LHCN-M2 (cell line): ENCODE data around the gene FRMD5. TPM values are rescaled to one million over a fixed set of nuclear protein-coding genes. Genes with fewer than 3 reads are reported as not detected.

Experiments
- DNase-seq: peaks from one replicate; pipeline ENCODE4 v3.0.0-alpha.2; 2012; ENCODE audit warnings: low read depth
- total RNA-seq: library from RNA; depleted of rRNA; stranded (reverse); fragments of >200 nt; gene quantifications from 2 replicates; pipeline ENCODE4 v1.2.3, GENCODE V29; 2014

The FRMD5 gene
- total RNA-seq, 1 experiment from 2014 or later = 3.2 TPM

DNA sequence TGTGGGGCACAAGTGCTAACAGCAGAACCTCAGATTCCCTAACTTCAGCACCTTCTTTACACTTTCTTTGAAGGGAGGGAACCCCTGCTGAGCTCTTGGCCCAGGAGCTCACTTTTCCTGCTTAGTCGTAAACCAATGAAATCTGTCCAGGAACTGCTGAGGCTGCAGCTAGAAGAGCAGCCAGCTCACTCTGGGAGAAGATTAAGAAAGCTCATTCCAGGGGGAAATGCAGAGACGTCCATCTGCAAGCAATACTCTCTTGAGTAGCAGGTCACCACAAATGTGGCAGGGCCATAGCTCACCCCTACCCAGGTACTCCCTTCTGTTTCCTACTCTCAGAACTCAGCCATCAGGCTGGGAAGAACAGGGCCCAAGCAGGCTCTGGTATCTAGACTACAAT is 265.0 kb downstream of the FRMD5 start:
- DNase-seq = peak; percentile 26

DNA sequence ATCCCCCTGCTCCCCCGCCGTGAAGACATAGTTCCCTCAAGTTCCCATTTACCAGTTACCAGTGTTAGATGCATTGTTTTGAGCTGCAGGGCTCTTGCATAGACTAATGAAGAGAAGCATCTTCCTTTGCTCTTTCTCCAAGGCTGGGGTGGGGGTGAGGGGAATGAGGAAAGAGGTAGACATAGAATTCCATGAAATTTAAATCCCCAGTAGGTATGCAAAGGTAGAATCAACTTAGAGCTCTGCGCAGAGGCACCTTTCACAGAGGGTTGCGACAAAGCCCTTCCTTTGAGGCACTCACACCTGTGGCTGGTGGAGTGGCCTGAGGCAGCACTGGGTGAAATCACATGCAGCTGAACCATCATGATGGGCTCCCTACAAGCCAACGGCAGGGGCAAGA is 266.9 kb downstream of the FRMD5 start:
- DNase-seq = no peak

DNA sequence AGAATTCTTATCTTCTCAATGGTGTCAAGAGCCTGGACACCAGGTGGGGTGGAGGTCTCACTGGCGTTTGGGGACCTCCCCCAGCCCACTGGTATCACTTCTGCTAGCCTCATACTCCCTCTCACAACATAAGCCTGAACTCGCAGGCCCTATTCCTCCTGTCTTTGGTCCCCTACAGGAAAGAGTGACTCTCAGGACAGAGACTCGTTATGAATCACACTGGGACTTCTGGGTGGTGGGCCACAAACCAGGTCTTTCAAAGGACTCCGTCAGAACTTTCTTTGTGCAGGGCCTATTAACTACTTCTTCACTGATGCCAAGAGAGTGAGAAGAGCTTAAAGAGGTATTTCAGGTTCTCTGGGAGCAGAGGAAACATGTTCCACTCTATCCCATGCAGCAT is 267.9 kb downstream of the FRMD5 start:
- no peak for DNase-seq

DNA sequence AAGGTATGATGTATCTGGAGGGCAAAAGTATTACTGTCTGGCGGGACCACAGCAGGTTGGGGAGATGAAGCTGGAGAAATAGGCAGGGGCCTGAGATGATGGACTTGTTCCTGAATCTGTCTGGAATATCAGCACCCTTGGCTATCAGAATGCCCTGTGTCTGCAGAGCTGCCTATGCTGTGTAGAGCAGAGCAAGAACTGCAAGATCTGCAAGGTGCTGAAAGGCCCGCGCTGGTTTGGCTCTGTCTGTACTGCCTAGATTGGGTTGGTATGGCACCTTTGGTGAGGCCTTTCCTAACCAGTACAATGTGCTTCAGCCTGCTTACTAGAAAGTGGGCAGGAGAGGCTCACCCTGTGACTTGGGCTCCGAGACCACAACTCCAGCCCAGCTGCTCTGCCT is 271.5 kb downstream of the FRMD5 start:
- DNase-seq = no peak

DNA sequence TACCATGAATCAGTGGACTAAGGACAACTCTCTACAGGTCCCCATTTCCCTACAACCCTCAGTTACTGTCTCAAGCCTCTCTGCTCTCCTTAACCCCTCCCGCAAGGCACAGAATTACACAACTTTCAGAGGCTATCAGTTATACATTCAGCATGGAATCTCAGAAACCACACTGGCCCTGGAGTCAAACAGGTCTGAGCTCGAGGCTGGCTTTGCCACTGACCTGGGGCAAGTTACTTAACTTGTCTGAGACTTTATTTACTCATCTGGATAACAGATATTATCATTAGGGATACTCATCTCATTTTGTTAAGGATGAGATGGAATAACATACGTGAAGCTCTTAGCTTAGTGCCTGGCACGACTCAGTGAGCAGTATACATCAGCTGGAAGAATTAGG is 273.1 kb downstream of the FRMD5 start:
- peak; percentile 24 for DNase-seq

DNA sequence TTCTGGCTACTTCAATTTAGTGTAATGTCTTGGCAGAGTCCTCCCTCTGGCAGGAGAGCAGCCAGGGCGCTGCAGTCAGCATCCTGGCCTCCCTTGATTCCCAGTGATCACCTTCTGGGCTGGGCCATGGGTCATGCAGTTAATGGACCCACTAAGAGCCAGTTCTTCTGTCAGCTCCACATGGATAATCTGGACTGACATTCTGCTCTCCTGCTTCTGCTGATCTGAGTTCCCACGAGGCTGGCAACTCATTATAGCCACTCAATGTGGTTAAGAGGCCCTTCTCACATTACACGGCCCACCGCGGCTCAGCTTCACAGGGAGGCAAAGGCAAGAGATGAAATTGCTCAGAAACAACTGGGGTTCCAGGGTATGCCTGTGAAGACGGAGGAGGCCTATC is 274.3 kb downstream of the FRMD5 start:
- DNase-seq = peak; percentile 85

DNA sequence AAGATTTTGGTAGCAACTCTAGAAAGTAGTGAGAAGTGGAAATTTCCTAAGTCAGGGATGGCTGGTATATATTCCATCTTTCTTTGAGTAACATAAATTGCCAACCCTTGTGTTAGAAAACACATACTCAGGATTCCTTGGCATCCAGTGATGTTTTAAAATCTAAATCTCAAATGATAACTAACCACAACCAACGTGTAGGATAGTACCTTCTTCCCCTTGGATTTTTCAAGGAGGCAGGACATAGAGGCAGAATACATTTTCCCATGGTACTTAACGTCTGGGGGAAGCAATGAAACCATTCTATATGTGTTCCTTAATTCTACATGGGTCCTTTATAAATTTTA is 274.8 kb downstream of the FRMD5 start:
- no peak for DNase-seq

DNA sequence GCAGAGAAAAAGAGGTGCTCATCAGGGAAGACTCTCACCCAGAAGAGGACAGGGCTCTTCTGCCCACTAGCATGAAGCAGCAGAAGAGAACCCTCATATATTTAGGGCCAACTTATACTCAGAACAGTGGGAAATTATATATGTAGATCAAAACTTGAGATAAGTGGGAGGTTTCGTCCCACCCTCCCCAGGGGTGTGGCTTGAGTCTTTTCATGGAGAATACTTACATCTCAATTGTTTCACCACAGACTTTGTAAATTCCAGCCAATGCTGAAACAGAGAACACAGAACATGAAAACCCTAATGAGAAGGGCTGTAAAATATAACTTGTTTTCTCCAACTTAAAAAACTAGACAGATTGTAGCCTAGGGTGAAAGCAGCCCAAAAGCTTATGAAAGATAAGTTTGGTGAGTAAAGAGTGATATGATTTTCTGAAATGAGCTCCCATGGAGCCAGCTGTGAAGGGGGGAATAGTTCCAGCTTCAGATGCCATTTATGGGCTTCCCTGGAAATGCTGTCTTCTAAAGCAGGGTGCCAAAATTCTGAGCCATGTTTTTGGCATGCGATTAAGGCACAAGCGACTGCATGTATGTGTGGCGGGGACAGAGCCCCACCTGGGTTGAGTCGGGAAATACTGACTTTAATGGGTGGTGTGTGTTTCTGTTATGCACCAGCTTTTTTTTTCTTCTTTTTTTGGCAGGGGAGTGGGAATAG is 275.4 kb downstream of the FRMD5 start:
- DNase-seq = no peak

DNA sequence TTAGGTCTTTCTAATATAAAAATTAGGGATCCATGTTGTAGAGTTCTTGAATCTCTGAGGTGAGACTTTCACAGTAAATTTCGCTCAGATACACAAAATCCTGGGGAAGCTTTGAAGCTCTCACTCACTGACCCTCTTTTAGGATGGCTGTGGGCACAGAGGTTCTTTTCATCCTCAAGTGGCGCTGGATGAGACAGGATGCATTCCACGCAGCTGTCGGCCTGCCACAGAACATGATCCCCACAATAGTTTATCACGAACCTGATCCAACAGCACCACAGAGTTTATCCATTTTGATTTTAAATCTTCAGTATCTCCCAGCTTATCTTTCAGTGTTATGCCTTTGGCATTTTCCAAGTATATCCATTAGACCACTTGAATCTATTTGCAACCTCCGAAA is 276.4 kb downstream of the FRMD5 start:
- no peak for DNase-seq

DNA sequence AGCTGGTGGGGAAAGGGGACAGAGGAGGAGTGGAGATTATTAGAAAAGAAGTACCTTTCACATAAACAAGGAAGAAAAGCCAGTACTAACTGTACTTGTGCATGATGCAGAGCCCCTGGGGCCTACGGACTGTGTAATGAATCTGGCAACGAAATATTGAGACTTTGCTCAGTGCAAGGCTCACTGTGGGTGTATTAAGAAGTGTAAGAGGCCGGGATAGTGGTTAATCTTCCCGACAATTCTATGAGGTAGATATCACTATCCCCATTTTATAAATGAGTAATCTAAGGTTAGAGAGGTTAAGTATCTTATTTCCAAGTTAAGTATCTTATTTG is 278.8 kb downstream of the FRMD5 start:
- DNase-seq = no peak

DNA sequence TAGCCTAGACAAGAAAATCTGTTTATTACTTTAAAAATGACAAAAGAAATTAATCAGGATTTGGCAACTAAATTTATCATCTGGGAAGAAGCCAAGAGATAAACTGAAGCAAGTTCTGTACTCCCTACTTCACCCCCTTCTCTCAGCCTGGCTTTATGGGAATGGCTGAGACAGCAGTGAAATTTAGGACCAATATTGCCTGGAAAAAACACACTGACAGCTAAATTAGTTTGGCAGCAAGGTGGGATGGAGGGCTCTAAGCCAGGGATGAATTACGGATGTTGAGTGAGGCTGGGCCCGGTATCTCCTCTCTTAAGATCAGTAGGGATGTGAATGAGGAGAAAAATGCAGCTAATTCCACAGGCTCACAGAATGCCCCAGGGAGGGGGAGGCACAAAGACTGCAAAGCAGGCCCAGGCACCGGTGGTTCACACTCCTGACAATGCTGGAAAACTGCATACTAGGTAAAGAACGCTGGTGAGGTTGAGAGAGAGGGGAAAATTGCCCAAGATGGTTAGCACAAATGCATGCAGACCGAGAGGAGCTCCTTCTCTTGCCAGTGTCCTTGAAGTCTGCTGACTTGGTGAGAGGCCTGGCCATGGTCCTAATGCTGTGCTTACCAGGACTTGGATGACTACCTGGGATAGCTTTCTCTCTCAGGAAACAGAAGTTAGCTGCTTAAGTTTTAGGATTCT is 279.3 kb downstream of the FRMD5 start:
- no peak for DNase-seq

DNA sequence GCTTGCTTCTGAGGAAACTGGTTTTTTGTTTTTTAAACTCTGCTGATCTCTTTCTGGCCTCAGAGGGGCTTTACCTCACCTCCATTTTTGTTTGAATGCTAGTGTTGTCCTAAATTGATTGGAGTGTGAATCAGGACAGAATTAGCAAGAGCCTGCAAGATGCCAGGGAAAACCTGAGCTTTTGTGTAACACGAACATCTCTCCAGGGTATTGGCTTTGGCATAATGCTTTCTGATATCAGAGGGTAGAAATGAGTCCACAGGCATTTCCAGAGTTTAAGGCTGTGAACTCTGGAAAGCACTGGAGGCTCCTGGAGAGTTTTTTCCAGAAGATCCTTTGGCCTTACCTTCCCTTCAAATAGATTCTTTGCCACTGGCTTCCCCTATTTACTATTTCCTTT is 281.1 kb downstream of the FRMD5 start:
- peak; percentile 13 for DNase-seq

DNA sequence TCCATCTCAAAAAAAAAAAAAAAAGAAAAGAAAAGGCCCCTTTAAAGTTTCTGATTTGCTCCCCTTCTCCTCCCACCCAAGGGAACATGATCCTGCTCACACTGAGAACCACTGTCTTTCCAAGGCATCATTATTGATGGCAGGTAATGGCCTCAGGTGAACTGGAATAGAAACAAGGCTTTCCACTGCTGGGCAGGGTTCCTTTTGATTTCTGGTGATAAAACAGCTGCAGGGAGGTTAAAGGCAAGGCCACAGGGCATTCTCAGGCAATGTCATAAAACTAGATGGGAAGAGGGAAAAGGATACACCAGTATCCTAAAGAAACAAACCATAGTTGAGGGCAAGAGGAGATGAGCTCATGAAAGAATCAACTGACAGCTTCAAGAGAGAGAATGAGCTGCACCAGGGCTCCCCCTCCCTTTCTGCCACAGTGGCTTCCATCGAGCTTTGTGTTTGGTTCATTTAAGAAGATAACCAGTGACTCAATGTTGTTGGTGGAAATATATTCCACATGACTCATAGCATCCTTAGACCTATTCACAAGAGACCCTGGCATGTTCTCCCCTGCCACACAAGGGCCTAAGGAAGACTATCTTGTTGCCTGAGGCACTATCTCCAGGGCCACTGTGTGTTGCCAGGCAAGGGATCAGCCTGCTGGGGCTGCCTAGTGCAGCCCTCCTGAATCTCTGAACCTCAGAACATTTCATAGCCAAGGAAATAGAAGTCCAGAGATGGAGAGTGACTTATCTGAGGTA is 281.9 kb downstream of the FRMD5 start:
- DNase-seq = peak; percentile 99

DNA sequence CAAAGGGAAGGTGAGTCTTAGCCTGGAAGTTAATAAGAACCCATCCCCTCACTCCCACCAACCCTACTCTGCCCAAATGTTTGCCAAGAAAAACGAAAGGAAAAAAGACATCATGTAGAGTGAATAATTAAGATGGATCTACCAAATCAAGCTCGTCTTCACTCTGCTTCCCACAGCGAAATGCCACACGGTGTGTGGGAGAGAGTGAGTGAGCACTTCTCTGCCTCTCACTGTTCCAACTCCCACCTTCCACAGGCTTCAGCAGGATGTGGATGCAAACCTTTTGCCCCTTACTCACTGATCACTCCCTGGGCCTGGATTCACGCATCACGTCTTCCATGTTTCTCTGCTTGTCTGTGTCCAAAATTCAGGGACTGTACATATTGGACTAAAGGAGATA is 282.9 kb downstream of the FRMD5 start:
- no peak for DNase-seq

DNA sequence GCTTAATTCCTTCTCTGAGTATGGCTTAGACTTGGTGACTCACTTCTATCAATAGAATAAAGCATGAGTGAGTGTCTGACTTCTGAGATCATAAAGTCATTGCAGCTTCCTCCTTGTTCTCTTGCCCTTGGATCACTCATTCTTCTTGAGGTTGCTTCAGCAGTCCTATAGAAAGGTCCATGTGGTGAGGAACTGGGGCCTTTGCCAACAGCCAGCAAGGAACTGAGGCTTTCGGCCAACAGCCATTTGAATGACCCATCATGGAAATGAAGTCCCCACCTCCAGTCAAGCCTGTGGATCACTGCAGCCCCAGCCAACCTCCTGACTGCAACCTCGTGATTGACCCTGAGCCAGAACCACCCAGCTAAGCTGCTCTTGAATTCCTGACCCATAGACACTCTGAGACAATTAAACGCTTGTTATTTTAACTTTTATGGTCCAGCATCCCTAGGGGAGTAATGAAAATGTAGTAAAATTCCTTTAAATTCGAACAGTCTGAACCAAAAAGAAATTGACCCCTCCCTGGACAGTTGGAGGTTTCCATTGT is 283.8 kb downstream of the FRMD5 start:
- DNase-seq = peak; percentile 87

DNA sequence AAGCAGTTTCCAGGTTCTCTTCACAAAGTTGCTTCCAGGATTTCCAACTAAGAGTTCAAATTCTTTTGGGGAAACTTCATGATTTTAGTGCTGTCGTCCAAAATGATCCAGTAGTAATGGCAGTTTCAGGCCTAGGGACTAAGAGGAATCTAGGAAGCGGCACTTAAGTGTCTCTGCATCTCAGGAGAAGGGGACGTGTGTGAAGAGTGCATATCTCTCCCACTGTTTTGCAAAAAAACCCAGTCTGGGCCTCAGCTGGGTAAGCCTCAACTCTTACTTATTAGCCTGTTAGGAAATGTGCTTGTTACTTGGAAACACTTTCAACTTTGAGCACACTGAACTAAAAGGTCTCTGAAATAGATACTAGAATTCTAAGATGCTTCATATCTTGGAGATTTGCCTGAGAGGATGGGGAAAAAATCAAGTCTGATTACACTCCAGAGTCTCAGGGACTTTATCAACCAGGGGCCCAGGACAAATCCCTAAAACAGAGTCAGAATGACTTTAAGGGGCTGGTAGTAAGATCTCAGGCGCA is 286.5 kb downstream of the FRMD5 start:
- no peak for DNase-seq

DNA sequence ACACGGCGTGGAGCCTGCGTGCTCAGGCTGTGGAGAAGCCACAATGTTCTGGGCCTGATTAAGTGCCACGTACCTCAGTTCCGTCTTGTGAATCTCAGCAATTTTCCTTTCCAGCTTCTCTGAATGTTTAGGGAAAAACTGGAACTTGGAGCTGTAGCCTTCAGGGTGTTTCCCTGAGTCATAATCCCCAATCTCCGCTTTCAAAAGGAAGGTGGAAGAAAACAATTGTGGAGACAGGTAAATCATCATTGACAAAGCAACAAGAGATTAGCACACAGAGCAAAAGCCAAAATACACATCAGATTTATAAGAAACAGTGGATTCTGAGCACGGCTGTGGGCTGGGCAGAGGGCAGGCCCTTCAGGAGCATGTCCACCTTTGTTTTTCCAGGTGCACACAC is 289.3 kb downstream of the FRMD5 start:
- no peak for DNase-seq

DNA sequence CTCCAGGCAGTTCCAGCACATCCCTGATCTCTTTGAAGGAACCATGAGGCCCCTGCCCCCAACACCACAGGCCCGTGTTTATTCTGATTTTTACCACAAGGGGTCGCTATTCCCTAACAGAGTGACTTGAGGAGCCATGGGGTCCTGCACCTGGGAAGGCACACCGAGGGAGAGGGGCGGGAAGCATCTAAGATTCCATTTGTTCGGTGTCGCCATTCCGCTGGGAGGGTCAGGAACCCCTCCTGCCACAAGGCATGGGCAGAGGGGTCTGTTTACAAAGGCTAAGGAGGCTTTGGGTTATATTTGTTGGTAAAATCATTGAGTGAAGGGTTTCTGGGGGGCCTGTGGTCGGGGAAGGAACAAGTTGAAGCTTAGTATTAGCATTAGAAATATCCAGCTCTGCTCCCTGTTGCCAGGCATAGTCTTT is 291.2 kb downstream of the FRMD5 start:
- peak; percentile 64 for DNase-seq

DNA sequence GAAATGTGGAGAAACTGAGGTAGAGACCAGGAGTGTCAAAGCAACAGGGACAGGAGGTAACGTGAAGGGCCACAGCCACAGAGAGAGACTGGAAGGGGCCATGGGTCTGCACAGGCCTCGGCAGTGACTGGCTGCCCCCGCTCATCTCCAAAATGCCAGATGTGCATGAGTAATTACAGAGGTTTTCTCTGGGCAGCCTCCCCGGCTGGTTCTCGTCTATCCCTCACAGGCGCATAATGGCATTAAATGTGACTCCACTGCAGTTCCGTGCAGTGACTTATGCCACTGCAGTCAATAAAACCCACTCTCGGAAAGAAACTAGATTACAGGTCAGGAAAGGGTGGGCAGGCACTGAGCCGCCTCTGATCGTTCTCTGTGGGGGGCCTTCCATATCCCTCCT is 293.6 kb downstream of the FRMD5 start:
- no peak for DNase-seq

DNA sequence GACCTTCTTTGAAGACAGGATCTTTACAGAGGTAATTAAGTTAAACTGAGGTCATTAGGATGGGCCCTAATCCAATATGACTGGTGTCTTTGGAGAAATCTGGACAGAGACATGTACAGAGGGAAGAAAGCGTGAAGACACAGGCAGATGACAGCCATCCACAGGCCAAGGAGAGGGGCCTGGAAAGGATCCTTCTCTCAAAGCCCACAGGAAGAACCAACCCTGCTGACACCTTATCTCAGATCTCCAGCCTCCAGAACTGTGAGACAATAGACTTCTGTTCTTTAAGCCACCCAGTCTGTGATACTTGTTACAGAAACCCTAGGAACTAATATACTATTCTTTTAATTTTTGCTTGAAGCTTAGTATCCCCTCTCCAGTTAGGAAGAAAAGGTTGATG is 294.1 kb downstream of the FRMD5 start:
- no peak for DNase-seq

DNA sequence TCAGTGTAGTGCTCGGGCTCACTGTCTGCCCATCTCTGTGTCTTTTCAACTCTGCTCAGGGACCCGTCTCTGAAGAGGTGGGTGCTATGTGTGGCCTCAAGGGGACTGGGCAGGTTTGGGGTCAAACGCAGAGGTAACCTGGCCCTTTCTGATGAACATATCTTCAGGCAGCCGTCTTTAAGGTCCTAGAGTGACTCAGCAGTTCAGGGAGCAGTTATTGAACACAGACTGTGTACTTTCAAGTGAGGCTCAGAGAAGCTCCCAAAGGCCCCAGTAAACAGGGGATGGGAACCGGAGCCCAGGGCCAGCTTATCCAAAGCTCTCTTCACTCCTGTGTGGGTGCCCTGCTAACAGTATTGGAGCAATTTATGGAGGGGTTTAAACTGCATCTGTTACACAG is 295.1 kb downstream of the FRMD5 start:
- DNase-seq = no peak

DNA sequence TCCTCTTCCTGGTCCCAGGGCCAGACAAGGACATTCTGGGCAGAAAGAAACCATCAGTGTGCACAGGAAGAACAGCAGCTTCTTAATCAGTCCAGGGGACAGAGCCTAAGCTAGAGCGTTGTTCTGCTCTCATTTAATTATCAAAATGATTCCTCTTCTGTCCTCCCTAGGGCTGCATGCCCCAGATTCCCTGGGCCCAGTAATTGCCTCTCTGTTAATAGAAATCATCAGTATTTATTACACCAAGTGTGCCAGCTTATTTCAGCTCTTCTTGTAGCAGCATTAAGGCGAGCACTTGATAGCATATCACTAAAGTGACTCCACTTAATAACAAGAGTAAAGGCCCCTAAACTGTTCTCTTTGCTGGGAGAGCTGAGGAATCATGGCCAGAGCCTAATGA is 296.2 kb downstream of the FRMD5 start:
- no peak for DNase-seq
